ENCODE data around the gene CNPY1.
"Not testable (repeated sequence)": the region's sequence is repeated elsewhere in the genome, so short reads cannot be mapped to it uniquely, and the experiment has no call there.

CNPY1 gene

GRCh38 chr7:155530601-155531000, 15.8 kb downstream of the CNPY1 start:
- no peak for DNase-seq

GRCh38 chr7:155529845-155530244, 16.5 kb downstream of the CNPY1 start:
- no peak for DNase-seq

- DNase-seq, result no peak
Measured at GRCh38 chr7:155529346-155529745, 17.0 kb downstream of the CNPY1 start.

- DNase-seq, result no peak
Measured at GRCh38 chr7:155527664-155528063, 18.7 kb downstream of the CNPY1 start.

GRCh38 chr7:155526225-155526624, 20.1 kb downstream of the CNPY1 start:
- DNase-seq, result no peak

GRCh38 chr7:155524018-155524556, 22.3 kb downstream of the CNPY1 start:
- no peak for DNase-seq

- no peak for DNase-seq
Measured at GRCh38 chr7:155523168-155523675, 23.1 kb downstream of the CNPY1 start.

GRCh38 chr7:155521743-155522398, 24.5 kb downstream of the CNPY1 start:
- no peak for DNase-seq

GRCh38 chr7:155521007-155521742, 25.2 kb downstream of the CNPY1 start:
- no peak for DNase-seq

GRCh38 chr7:155520114-155520513, 26.2 kb downstream of the CNPY1 start:
- DNase-seq, result no peak

- not testable (repeated sequence) for DNase-seq
Measured at GRCh38 chr7:155519358-155519757, 27.0 kb downstream of the CNPY1 start.

- DNase-seq, result no peak
Measured at GRCh38 chr7:155518633-155519032, 27.7 kb downstream of the CNPY1 start.

GRCh38 chr7:155517969-155518368, 28.4 kb downstream of the CNPY1 start:
- no peak for DNase-seq

GRCh38 chr7:155517452-155517851, 28.9 kb downstream of the CNPY1 start:
- no peak for DNase-seq

- DNase-seq, result no peak
Measured at GRCh38 chr7:155516466-155516865, 29.9 kb downstream of the CNPY1 start.

GRCh38 chr7:155515318-155515717, 31.0 kb downstream of the CNPY1 start:
- DNase-seq, result no peak

GRCh38 chr7:155514296-155514695, 32.1 kb downstream of the CNPY1 start:
- no peak for DNase-seq

- DNase-seq, result no peak
Measured at GRCh38 chr7:155513543-155514285, 32.6 kb downstream of the CNPY1 start.

GRCh38 chr7:155512246-155512887, 34.0 kb downstream of the CNPY1 start:
- DNase-seq, result no peak

- DNase-seq, result no peak
Measured at GRCh38 chr7:155511702-155511996, 34.7 kb downstream of the CNPY1 start.

- DNase-seq, result no peak
Measured at GRCh38 chr7:155510975-155511701, 35.2 kb downstream of the CNPY1 start.

Data from suppressor macrophage treated with lipopolysaccharide for 4 hours (primary cell).